ENCODE measurements around the gene KRT35.

Gene KRT35

GRCh38 chr17:41467561-41467960, 13.4 kb downstream of the KRT35 start:
- no peak for TF ChIP-seq CTCF (IDR thresholded peaks at IDR 0.05; ENCODE audit: insufficient read depth, low read depth, low read length, missing control alignments)

GRCh38 chr17:41466988-41467387, 14.0 kb downstream of the KRT35 start, which contains the start of gene KRT32:
KRT32 (minus strand) TSS chr17:41467386; CDS start chr17:41467325, 61 bp downstream.
- H3K4me3 ChIP-seq (ENCODE audit: low read depth, low read length) = no peak within 1 kb of the TSS
- DNase-seq (ENCODE audit: low read depth) = no peak
- TF ChIP-seq CTCF (IDR thresholded peaks at IDR 0.05; ENCODE audit: insufficient read depth, low read depth, low read length, missing control alignments) = no peak

More at GRCh38 chr17:41467561-41467960, 13.4 kb downstream of the KRT35 start:
- no peak for DNase-seq (ENCODE audit: low read depth)
- H3K4me3 ChIP-seq (ENCODE audit: low read depth, low read length) = no peak overlapping the region

- no peak for DNase-seq (ENCODE audit: low read depth)
- no peak overlapping the region for H3K4me3 ChIP-seq (ENCODE audit: low read depth, low read length)
- TF ChIP-seq CTCF (IDR thresholded peaks at IDR 0.05; ENCODE audit: insufficient read depth, low read depth, low read length, missing control alignments) = no peak
Measured at GRCh38 chr17:41464682-41465081, 16.3 kb downstream of the KRT35 start.

- DNase-seq (ENCODE audit: low read depth) = no peak
- no peak overlapping the region for H3K4me3 ChIP-seq (ENCODE audit: low read depth, low read length)
- no peak for TF ChIP-seq CTCF (IDR thresholded peaks at IDR 0.05; ENCODE audit: insufficient read depth, low read depth, low read length, missing control alignments)
Measured at GRCh38 chr17:41464173-41464572, 16.8 kb downstream of the KRT35 start.

- no peak for TF ChIP-seq CTCF (IDR thresholded peaks at IDR 0.05; ENCODE audit: insufficient read depth, low read depth, low read length, missing control alignments)
- DNase-seq (ENCODE audit: low read depth) = no peak
- H3K4me3 ChIP-seq (ENCODE audit: low read depth, low read length) = no peak overlapping the region
Measured at GRCh38 chr17:41463746-41464145, 17.2 kb downstream of the KRT35 start.

- no peak for DNase-seq (ENCODE audit: low read depth)
Measured at GRCh38 chr17:41462705-41463104, 18.2 kb downstream of the KRT35 start.

More at GRCh38 chr17:41462705-41463104, 18.2 kb downstream of the KRT35 start:
- H3K4me3 ChIP-seq (ENCODE audit: low read depth, low read length) = no peak overlapping the region
- no peak for TF ChIP-seq CTCF (IDR thresholded peaks at IDR 0.05; ENCODE audit: insufficient read depth, low read depth, low read length, missing control alignments)

Data from GM12865 (cell line).